ENCODE results near the gene WNT3. TPM values are rescaled to one million over a fixed set of nuclear protein-coding genes. Genes with fewer than 3 reads are reported as not detected.
A peak's percentile ranks its signal among the peaks of the same experiment; 100 is the strongest.

WNT3 gene
- total and polyA plus RNA-seq, 2 experiments from 2014 or later, result 6.1 to 7.3 TPM

GRCh38 chr17:46853896-46854444 lies 35.5 kb upstream of the WNT3 start:
- 60% methylated on average over 6 of the region's 6 CpGs for WGBS (ENCODE audit: low lambda C conversion rate, missing lambda C conversion rate)
- no peak for TF ChIP-seq EZH2phosphoT487 (IDR thresholded peaks at IDR 0.05; ENCODE audit: low read depth, severe bottlenecking, unreplicated experiment)
- no peak for TF ChIP-seq EZH2 (IDR thresholded peaks at IDR 0.05; ENCODE audit: borderline replicate concordance)
- no peak for TF ChIP-seq CTCF (IDR thresholded peaks at IDR 0.05; ENCODE audit: poor library complexity)

GRCh38 chr17:46851029-46851741 lies 32.7 kb upstream of the WNT3 start, which contains the start of gene WNT9B:
TSS of gene WNT9B (plus strand) at chr17:46851583. CDS start at chr17:46851639, 56 bp downstream.
- Histone ChIP-seq H3K27me3 (peaks cover 41% of the 10 kb centered on the region), H4K20me1 (ENCODE audit: insufficient read depth, poor library complexity, severe bottlenecking) (no peaks in the 10 kb centered on the region), H2AFZ (peak within 1 kb of the TSS; percentile 52), H3K4me3 (peak within 1 kb of the TSS; percentile 64), H3K9me3 (ENCODE audit: low read depth) (no peaks in the 10 kb centered on the region), H3K27ac (no peak within 1 kb of the TSS), H3K79me2 (no peaks in the 10 kb centered on the region), H3K9me2 (replicated peaks; ENCODE audit: insufficient read depth) (no peaks in the 10 kb centered on the region), H3K4me1 (ENCODE audit: insufficient read depth) (peaks cover 5% of the 10 kb centered on the region), H3K4me2 (peak within 1 kb of the TSS; percentile 100), H3K36me3 (replicated peaks; ENCODE audit: insufficient read depth, low read depth) (no peaks in the 10 kb centered on the region)
- peak; percentile 90 for DNase-seq (ENCODE audit: low spot score)
- WGBS (ENCODE audit: low lambda C conversion rate, missing lambda C conversion rate), result under 1% methylated on average over 21 of the region's 75 CpGs
- no peak for TF ChIP-seq EZH2 (IDR thresholded peaks at IDR 0.05; ENCODE audit: borderline replicate concordance)
- TF ChIP-seq EZH2phosphoT487 (IDR thresholded peaks at IDR 0.05; ENCODE audit: low read depth, severe bottlenecking, unreplicated experiment), result no peak
- no peak for TF ChIP-seq CTCF (IDR thresholded peaks at IDR 0.05; ENCODE audit: poor library complexity)

More at GRCh38 chr17:46853896-46854444, 35.5 kb upstream of the WNT3 start:
- no peaks in the 10 kb centered on the region for H3K79me2 ChIP-seq
- H4K20me1 ChIP-seq (ENCODE audit: insufficient read depth, poor library complexity, severe bottlenecking), result no peaks in the 10 kb centered on the region
- peak; percentile 49 for DNase-seq (ENCODE audit: low spot score)
- no peaks in the 10 kb centered on the region for H3K9me3 ChIP-seq (ENCODE audit: low read depth)
- peaks cover 34% of the 10 kb centered on the region for H3K27me3 ChIP-seq
- H3K36me3 ChIP-seq (replicated peaks; ENCODE audit: insufficient read depth, low read depth), result no peaks in the 10 kb centered on the region
- H3K4me3 ChIP-seq, result no peak overlapping the region
- H2AFZ ChIP-seq, result no peak overlapping the region
- no peaks in the 10 kb centered on the region for H3K9me2 ChIP-seq (replicated peaks; ENCODE audit: insufficient read depth)
- peaks cover 5% of the 10 kb centered on the region for H3K4me1 ChIP-seq (ENCODE audit: insufficient read depth)
- no peak overlapping the region for H3K4me2 ChIP-seq
- no peak overlapping the region for H3K27ac ChIP-seq

- Histone ChIP-seq H3K79me2 (no peaks in the 10 kb centered on the region), H3K9me3 (ENCODE audit: low read depth) (no peaks in the 10 kb centered on the region), H3K36me3 (replicated peaks; ENCODE audit: insufficient read depth, low read depth) (no peaks in the 10 kb centered on the region), H3K4me1 (ENCODE audit: insufficient read depth) (peaks cover 5% of the 10 kb centered on the region), H3K27ac (no peak overlapping the region), H3K9me2 (replicated peaks; ENCODE audit: insufficient read depth) (no peaks in the 10 kb centered on the region), H3K4me2 (peak overlapping the region; percentile 100), H4K20me1 (ENCODE audit: insufficient read depth, poor library complexity, severe bottlenecking) (no peaks in the 10 kb centered on the region), H2AFZ (peak overlapping the region; percentile 20), H3K27me3 (peaks cover 41% of the 10 kb centered on the region), H3K4me3 (no peak overlapping the region)
- TF ChIP-seq EZH2 (IDR thresholded peaks at IDR 0.05; ENCODE audit: borderline replicate concordance) (no peak), EZH2phosphoT487 (IDR thresholded peaks at IDR 0.05; ENCODE audit: low read depth, severe bottlenecking, unreplicated experiment) (no peak), CTCF (IDR thresholded peaks at IDR 0.05; ENCODE audit: poor library complexity) (no peak)
- no peak for DNase-seq (ENCODE audit: low spot score)
- WGBS (ENCODE audit: low lambda C conversion rate, missing lambda C conversion rate), result 46% methylated on average over 13 of the region's 13 CpGs
These were observed 32.2 kb upstream of the WNT3 start for GRCh38 chr17:46850688-46851028.

Measured in hepatocyte (in vitro differentiated cells).